GM20431 (cell line): Measurements from ENCODE around the gene CASQ2.

Experiments
- in situ Hi-C: fragments of 300-500 bp; cut with MseI, MboI; formaldehyde crosslinking; loops from one replicate; pipeline ENCODE4 v1.15.0; 2020; ENCODE audit warnings: low sequenced_read_pairs; ENCODE audit not compliant: unreplicated experiment

CASQ2 gene

GRCh38 chr1:115706587-115707425 is 61.7 kb downstream of the CASQ2 start:
- in situ Hi-C loops = no loop called here

DNA sequence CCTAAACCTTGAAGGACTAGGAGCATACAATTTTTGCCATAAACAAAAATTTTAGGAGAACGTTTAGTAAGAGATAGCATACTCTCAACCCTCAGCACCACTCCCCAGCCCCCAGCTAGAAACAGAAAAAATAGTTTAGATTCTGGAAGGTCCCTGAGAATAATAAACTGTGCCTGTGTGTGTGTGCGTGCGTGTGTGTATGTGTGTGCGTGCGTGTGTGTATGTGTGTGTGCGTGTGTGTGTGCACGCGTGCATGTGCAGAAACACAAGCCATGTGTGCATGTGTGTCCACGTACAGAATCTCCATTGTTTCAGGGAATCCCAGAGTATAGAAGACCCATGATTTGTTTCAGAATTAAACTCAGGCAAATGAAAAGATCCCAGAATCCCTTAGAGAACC is 62.6 kb downstream of the CASQ2 start:
- in situ Hi-C loops = no loop called here

DNA sequence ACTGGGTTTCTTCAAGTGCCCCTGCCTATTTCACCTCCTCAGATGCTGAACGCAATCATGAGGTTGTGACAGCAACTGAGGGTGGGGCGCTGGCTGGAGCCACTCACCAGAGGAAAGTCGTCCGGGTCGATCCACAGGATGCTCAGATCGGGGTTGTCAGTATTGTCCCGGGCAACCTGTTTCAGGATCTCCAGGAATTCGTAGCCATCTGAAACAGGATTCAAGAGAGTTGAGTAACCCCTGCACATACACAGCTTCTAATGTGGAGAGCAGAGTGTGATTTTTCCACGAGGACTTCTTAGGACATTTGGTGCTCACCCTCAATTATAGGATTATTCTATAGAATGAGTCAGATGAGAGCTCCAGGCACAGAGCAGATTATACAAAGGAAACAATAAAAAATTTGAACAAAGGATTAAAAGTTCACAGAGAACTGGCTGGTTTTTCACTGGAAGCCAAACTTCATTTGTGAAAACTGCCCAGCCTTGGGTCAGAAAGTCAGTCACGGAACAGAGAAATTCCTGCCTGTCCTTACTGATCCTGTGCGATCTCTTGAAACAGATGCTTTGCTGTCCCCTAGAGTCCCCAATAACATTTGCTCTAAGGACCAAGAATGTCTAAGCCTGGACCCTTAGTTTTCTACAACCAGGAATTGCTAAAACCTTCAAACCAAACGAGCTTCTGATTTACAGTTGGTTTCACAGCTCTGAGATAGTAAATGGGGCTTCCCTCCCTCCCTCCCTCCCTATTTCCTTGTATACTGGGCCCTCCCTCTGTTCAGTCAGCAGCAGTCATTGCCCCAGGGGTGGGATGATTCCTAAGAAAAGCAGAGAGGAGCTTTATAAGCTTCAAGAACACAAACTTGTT is 63.2 kb downstream of the CASQ2 start:
- in situ Hi-C loops = no loop called here

DNA sequence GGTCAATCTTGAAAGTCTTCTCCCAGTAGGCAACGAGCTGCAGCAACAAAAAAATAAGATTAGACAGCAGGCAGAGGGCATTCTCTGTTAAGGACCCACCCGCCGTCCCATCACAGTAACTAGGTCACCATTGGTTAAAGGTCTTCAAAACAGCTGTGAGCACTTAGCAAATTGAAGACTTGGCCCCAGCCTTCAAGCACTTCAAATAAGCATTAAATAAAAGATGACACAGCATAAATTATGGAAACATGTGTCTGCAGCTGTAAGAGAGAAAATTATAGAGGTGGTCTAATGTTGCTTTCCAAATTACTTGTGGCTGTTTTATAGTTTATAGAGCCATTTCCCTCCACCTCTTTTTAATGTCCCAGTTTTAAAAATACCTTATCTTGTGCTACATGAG is 65.6 kb downstream of the CASQ2 start:
- in situ Hi-C loops = no loop called here

DNA sequence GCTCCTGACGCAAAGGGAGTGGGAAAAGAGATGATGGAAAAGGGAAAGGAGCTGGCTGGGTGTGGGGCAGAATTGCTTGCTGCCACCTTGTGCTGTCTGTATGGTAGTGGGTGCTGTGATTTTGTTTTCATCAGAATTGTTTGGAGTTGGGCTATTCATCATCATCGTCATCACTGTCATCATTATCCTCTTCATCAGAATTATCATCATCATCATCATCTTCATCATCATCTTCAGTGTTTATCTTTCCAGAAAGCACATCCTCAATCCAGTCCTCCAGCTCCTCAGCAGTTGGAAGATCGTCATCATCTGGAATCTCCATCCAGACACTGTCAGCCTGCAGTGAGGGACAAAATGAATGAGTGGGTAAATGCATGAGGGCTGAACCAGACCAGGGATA is 67.4 kb downstream of the CASQ2 start:
- in situ Hi-C loops = no loop called here

GRCh38 chr1:115697619-115698018 is 70.9 kb downstream of the CASQ2 start:
- in situ Hi-C loops = no loop called here

- in situ Hi-C loops = no loop called here
These were observed 73.7 kb downstream of the CASQ2 start for GRCh38 chr1:115694805-115695204.

DNA sequence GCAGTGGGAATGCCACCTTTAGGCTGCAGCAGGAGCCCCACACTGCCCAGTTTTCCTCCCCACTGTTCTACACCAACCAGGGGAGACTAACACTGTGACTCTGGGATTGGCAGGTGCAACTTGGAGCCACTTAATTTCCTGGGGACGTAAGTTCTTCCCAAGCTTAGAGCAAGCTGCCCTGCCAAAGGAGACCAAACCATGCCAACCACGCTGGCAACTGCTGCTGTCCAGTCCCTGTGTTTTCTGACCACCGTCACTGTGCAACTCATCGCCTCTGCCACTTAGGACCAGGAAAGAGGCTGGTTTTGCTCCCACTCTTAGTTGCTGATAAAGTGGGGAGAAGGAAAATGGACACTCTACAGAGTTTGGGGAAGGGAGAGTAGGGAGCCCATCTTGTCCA is 76.3 kb downstream of the CASQ2 start:
- in situ Hi-C loops = no loop called here

GRCh38 chr1:115690972-115691371 is 77.5 kb downstream of the CASQ2 start:
- in situ Hi-C loops = no loop called here

DNA sequence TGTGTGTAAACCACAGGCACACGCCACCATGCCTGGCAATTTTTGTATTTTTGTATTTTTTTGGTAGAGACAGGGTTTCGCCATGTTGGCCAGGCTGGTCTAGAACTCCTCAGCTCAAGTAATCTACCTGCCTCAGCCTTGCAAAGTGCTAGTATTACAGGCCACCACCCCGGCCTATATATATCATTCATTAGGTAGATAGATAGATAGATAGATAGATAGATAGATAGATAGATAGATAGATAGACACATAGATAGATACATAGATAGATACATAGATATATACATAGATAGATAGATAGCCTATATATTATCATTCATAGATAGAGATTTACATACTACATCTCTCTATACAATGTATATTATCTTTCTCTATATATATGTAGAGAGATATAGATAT is 80.8 kb downstream of the CASQ2 start:
- in situ Hi-C loops = no loop called here

GRCh38 chr1:115685029-115685705 is 83.3 kb downstream of the CASQ2 start:
- in situ Hi-C loops = no loop called here

- in situ Hi-C loops = no loop called here
These were observed 85.7 kb downstream of the CASQ2 start for GRCh38 chr1:115682792-115683191.

DNA sequence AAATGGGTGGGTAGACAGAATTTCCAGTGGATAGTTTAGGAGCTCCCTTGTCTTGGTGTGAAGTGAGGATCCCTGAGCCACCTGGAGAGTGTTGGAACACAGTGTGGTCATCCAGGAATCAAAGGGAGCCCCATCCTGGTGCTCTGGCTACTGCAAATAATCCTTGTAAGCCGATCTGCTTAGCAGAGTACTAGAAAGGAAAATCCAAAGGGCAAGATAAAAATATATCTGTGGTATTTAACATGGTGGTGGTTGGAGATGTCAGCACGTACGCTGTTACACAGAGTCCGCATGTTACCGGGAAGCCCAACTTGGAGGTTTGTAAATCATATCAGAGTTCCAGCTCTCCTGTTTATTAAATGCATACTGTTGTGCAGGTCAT is 87.8 kb downstream of the CASQ2 start:
- in situ Hi-C loops = no loop called here

- in situ Hi-C loops = no loop called here
These were observed 89.3 kb downstream of the CASQ2 start for GRCh38 chr1:115679141-115679611.

DNA sequence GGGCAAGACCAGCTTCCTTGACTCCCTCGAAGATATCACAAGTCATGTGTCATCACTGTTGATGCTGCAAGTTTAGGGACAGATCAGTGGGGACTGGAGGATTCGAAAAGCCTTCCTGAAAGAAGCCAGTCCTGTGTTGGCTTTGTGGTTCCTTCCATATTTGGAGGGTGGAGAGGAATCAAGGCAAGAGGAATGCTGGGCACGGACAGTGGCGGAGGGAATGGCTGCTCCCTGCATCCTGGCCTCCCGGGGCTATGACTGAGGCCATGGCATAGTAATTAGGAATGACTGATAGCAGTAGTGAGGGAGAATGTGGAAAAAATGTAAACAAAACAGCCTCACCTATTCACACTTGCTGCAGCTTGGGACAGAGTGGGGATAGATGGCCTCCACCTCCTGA is 90.4 kb downstream of the CASQ2 start:
- in situ Hi-C loops = no loop called here

- in situ Hi-C loops = no loop called here
These were observed 90.9 kb downstream of the CASQ2 start for GRCh38 chr1:115677565-115677964.

DNA sequence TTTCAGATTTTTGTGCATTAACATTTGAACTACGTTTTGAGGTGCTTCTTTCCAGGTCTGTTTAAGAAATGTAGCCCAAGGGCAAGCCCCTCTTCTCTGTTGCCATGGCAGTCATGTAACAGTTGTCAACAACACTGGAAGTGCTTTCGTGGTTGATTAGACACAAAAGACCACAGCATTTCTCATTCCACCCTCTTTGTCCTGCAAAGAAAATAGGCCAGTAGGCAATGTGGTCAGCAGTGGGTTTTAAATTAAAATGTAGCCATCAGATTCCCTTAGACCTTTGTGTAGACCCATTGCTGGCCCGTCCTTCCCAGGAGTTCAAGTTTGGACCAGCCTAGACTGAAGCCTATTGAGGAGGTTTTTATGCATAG is 91.3 kb downstream of the CASQ2 start:
- in situ Hi-C loops = no loop called here

DNA sequence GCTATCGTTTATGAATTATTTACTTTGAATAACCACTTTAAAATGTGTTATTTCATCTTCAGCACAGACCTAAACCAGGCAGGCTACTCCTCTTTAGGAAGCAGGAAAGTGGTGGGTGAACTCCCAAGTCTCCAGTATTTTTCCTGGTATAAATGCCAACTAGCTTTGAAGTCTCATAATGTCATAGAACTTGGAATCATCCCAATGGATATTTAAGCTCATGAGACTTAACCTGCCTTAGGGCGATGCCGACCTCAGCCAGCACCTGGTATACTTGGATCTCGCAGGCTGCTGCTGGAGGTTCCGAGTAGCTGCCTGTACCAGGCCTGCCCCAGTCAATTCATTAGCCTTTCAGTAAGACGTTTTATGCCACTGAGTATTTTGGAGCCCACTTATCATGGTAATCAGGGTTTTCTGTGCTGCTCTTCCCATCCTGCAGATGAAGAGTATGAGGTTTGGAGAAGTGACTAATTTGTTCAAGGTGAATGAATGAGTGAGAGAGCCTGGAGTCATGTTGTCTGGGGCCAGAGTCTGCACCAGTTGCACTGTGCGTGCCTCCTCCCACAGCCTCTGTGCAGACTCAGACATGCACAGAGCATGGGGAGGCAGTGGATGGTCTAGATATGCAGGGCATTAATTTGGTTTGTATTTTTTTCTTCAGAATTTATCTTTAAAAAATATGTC is 91.9 kb downstream of the CASQ2 start:
- in situ Hi-C loops = no loop called here

DNA sequence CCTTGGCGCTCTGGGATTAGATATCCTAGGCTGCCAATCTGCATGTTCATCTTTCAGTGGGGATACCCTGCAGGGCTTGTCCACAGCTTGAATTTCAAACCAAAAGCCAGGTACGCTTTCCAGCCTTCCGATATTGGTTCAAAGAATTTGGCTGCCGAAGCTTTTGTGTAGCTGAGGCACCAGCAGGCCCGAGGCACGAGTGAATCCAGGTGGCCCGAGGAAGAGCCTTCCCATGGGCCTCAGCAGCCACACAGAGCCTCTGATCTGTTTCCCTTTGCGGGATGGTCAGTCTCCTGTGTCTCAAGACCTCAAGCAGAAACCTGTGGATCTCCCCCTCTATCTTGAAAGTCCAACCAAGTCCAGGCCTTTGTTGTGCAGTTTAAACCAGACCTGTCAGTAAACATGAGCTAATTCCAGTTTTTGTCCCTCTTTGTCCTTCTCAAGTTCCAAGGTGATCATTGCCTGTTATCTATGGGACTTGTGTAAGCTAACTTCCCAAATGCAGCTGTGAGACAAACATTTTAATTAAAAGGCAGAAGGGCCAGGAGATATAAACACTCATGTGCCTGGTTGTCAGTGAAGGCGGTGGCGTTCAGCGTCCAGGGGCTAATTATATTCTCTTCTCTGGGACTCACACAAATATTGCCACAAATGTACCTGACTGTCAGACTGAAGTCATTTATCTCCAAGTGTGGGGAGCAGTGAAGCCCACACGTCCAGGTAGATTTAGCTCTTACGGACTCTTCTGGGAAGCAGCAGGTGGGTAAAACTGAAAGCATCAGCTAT is 96.1 kb downstream of the CASQ2 start:
- in situ Hi-C loops = no loop called here
